Uterus (tissue), 2 donors: ENCODE measurements around the gene GALNT9.

ENCODE experiments used
- CTCF ChIP-seq, 4 experiments: fragments of 200-600 bp in 2 of 4; fragments of 450-650 bp in 2 of 4; sonication (generic) in 2 of 4; IDR thresholded peaks; one replicate each; pipeline ENCODE4 v1.5.1; 2016 to 2019; ENCODE audit warnings: antibody characterized with exemption in 4 of 4, mild to moderate bottlenecking in 2 of 4, moderate library complexity in 1 of 4
- POLR2A ChIP-seq, 2 donors: fragments of 450-650 bp; IDR thresholded peaks; one replicate each; pipeline ENCODE4 v1.6.1; 2016; ENCODE audit warnings: antibody characterized with exemption in 2 of 2, mild to moderate bottlenecking in 1 of 2, moderate library complexity in 1 of 2

- TF ChIP-seq CTCF (IDR thresholded peaks at IDR 0.05) (no peak), POLR2A (IDR thresholded peaks at IDR 0.05) (no peak)
Observed at GRCh38 chr12:132186208-132186856, 143.1 kb downstream of the GALNT9 start.
